HG03457 (cell line): ENCODE results near the gene AGT.
"Not testable (repeated sequence)": the region's sequence is repeated elsewhere in the genome, so short reads cannot be mapped to it uniquely, and the experiment has no call there.

ENCODE experiments used
- ATAC-seq: cut with Tn5 transposase; IDR thresholded peaks from one replicate; pipeline ENCODE4 v1.9.1; 2021; ENCODE audit warnings: moderate number of reproducible peaks; ENCODE audit not compliant: unreplicated experiment

The AGT gene

DNA sequence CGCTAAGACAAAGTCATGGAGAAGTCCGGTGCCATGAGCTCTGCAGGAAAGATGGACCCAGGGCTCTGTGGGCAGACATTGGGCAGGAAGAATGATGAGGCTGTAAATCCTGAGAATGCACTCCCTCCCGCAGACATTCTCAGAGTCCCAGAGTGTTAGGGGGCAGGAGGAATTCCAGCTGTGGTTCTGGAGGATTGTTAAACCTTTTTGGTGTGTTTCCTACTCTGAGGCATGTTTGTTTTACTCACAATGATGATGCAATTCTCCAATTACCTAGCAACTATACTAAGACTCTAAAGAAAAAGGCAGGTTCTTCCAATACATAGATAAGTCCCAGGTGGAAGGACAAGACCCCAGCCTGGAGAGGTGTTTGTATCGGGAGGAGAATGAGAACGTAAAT, 30.5 kb upstream of the AGT start:
- ATAC-seq: no peak

DNA sequence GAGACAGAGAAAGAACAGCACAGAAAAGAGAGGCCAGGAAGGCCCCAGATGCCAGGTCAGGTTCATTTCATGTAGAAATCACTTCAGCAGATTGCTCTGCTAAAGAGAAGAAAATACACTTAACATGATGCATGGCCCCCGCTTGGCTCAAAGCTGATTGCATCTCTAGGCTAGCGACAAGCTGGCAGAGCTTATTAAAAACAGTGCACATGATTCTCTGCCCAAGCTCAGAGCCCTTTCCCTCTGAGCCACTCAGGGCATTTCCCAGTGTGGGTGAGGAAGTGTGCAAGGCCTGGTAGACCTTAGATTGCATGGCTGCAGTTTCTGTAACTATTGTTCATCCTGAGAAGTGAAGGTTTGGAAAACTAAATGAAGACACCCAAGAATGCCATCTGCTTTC, 30.0 kb upstream of the AGT start:
- no peak for ATAC-seq

DNA sequence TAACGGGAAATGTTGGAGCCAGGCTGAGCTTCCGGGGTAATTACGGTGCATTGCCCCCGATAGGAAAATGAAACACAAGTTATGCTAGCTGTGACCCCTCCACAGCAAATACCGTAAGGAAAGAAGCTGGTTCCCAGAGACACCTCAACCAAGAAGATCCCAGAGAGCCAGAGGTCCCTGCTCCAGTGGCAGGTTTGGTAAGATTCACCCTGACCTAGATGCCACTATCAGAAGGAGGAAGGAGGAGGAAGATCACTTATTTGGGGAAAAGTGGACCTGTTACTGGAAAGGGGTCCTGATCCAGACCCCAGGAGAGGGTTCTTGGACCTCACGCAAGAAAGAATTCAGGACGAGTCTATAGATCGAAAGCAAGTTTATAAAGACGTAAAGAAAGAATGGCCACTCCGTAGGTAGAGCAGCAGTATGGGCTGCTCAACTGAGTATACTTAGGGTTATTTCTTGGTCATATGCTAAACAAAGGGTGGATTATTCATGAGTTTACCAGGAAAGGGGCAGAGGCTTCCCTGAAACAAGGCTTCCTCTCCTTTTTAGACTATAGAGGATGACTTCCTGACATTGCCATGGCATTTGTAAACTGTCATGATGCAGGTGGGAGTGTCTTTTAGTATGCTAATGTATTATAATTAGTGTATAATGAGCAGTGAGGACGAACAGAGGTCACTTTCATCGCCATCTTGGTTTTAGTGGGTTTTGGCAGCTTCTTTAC, 25.8 kb upstream of the AGT start:
- ATAC-seq: no peak

DNA sequence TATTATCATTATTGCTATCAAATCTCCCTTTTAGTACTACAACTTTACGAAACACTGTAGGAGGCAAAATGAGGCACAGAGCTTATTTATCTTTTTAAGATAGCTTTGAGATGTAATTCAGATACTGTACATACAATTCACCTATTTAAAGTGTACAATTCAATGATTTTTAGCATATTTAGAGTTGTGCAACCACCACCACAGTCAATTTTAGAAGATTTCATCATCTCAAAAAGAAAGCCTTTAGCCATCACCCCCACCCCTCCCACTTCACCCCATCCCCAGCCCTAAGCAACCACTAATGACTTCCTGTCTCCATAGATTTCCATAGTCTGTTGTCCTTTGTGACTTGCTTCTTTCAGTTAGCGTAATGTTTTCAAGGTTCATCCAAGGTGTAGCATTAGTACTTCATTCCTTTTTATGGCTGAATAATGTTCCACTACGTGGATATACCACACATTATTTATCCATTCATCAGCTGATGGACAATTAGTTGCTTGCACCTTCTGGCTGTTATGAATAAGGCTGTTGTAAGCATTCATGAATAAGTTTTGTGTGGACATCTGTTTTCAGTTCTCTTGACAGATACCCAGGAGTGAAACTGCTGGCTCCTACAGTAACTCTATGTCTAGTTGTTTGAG, 23.8 kb upstream of the AGT start:
- no peak for ATAC-seq

DNA sequence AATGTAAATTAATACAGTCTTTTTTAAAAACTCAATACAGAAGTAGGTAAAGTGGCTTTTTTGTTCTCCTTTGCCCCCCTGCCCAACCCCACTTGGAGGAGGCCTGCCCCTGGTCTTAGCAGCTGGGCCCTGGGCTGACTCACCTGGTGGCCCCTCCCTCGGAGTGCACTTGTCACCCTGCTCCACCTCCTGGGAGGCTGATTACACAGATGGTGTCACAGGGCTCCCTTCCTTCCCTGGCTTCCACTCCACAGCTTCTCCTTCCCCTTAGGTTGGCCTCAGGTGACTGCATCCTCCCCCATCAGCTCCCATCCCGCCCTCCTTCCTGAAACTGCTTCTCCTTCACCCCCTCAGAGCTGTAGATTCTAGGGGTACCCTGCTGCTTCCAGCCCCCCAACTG, 21.5 kb upstream of the AGT start:
- ATAC-seq: no peak

DNA sequence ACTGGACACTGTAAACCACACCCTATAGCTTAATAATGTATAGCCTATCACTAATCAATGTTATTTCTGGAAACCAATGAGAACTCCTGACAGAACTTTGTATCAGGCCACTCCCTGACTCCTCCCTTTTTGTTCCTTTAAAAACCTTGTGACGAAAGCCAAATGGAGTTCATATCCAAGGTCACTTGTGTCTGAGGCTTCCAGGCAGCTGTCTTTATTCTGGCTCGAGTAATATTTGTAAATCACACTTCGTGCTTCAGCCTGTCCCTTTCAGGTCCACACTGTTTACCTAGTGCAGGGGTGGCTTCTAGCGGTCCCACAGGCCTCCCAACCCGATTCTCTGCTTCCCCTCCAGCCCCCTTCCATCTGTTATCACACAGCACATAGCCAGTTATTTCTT, 17.1 kb upstream of the AGT start:
- no peak for ATAC-seq

DNA sequence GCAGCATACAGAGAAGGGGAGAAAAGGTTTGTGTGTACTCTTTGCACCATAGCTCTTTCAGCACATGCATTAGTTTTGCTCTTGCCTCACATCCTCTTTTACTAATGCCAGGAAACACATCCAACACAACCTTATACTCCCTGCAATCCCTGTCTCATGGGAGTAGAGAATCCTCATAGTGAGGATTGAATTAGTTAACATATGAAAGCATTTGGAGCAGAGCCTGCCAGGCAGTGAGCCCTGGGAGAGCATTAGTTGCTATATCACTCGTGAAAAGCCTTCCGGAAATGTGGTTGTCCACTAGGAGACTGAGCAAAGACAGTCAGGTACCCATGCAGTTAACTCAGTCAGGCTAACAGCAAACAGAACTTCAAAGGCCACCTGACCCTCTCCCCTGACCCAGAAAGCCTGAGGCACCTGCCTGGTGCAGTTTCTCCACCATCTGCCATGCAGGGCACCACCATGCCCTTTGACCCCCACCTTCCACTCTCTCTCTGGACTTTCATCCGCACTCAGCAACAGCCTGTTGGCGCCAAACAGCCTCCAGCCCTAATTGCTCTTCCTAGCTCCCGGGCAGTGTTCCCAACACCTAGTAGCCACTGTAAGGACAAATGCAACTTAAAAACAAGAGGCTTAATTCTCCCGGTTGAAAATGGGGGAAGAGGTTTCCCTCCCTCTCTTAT, 14.9 kb upstream of the AGT start:
- no peak for ATAC-seq

DNA sequence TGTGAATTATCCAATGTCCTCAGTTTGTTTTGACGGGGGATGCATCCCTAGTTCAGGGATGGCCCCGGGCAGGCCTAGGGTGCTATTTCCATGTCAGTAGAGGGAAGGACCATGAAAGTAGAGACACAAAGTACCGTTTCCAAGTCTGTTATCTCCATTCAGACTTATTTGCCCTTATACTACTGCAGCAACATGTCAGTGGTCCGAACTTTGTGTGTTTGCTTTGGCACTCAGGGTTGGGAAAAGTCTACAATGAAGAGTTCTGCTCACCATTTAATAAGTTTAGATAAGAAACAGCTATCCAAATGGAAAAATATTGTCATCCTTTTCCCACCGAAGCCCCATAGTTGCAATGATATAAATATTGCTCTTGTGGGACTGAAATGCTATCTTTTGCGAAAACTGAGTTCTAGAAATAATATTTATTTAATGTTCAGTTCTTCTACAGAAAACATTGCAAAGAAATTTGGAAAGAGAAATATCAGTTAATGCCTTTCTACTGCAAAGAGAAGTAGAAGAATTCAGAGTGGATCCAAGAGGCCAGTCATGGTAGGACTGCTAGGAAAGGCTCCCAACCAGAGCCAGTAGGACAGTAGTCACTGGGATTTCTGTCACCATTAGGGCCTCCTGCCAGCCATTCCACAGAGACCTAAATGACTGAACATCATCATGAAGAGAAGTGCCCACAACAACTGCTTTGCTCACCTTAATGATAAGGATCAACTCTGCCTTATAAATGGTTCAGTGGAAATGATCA, 11.5 kb upstream of the AGT start:
- ATAC-seq: no peak

DNA sequence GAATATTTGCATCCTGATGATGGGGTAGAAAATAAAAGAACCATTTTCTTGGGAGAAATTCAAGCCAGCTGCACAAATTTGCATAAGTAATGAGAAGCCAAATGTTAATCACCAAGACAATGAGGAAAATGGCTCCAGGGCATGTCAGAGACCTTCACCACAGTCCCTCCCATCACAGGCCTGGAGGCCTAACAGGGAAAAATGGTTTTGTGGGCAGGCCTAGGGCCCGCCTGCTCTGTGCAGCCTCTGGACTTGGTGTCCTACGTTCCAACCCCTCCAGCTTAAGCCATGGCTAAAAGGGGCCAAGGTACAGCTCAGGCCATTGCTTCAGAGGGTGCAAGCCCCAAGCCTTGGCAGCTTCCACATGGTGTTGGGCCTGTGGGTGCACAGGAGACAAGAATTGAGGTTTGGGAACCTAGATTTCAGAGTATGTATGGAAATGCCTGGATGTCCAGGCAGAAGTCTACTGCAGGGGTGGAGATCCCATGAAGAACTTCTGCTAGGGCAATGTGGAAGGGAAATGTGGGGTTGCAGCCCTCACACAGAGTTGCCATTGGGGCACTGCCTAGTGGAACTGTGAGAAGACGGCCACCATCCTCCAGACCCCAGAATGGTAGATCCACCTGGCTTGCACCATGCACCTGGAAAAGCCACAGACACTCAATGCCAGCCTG, 8.1 kb upstream of the AGT start:
- not testable (repeated sequence) for ATAC-seq

DNA sequence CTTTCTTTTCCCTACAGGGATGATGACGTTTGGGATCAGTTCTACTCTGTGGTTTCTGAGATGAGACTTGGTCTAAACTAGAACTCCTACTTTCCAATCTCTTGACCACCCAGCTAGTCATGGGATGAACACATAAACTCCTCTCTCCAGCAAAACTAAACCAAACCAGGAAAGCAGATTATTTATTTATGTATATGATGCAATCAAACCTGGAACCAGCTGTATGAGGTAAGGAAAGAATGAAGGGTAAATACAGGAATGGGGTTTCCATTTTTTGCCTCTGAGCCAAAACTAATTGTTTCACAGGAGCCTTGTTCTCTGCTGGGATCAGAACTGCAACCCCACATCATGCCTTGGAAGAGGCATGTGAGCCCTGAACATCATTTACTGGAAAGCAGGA, 3.3 kb upstream of the AGT start:
- no peak for ATAC-seq

DNA sequence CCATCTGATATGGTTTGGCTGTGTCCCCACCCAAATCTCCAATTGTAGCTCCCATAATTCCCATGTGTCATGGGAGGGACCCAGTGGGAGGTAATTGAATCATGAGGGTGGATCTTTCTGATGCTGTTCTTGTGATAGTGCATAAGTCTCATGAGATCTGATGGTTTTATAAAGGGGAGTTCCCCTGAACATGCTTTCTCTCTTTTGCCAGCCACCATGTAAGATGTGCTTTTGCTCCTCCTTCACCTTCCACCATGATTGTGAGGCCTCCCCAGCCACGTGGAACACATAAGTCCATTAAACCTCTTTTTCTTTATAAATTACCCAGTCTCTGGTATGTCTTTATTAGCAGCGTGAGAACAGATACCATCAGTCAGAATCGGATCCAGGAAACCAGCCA, 2.5 kb upstream of the AGT start:
- ATAC-seq: not testable (repeated sequence)

DNA sequence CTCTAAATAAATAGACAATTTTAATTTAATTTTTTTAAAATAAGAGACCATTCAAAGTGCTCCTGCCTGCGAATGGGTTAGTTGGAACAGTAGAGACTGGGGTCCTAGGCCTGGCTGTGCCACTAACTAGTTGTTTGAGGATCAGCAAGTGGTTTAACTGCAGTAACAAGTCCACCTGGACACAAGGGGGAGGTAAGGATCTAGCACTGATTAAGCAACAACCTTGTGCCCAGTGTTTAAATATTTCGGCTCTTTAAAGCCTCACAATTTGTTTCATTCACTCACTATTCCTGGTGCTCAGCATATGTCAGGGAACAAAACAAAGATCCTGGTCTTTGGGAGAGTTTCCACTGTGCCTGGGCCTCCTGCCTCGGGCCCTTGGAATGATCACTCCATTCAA, 1.6 kb upstream of the AGT start:
- ATAC-seq: no peak

DNA sequence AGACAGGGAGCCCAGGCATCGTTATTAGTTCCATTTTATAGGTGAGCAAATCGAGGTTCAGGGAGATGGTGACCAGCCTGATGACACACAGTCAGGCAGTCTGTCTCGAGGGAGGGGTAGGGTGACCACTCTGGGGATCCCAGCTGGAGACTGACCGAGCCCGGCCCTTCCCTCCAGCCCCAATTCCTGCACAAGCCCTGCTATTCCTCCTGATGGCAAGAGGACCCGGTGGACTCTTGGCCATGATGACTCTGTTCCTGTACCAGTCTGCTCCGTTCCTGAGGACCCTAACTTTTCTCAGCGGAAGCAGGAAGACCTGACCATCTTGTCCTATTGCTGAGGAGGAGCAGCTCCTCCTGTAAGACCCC, 391 bp downstream of the AGT start:
- no peak for ATAC-seq

DNA sequence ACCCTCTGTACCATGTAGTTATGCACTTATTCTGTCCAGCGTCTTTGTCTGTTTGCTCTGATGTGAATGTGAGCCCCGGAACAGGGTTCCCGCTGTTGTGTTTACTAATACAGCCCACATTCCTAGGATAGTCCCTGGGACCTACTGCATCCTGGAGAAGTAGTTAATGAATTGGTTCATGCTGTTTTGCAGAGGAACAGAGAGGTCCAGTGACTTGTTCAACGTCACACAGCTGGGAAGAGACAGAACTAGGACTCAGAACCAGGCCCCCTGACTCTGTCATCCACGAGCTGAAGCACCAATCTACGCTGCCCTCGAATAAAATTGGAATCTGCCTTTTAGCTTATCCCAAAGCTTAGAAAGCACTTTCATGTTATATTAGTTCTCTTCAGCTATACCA, 784 bp downstream of the AGT start:
- ATAC-seq: no peak

DNA sequence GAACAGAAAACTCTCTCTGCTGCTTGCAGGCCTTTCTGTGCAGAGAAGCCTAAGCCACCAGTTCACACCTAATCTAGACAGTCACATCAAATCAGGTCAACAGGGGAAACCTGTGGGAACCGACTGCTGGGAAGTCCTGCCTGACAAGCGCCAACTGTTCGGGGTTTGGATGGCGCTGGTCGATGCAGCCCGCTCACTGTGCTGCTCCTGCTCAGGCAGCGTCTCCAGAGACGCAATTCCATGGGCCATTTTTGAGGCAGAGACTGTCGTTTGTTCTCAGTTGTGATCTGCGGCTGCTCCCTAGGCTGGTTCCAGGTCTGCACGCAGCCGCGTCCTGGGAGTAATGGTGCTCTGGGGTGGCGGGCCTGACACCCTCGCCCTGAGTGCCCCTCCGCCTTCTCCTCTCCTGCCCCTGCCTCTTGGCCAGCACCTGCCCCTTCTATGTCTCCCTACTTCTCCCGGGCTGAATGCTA, 1.4 kb downstream of the AGT start:
- no peak for ATAC-seq

DNA sequence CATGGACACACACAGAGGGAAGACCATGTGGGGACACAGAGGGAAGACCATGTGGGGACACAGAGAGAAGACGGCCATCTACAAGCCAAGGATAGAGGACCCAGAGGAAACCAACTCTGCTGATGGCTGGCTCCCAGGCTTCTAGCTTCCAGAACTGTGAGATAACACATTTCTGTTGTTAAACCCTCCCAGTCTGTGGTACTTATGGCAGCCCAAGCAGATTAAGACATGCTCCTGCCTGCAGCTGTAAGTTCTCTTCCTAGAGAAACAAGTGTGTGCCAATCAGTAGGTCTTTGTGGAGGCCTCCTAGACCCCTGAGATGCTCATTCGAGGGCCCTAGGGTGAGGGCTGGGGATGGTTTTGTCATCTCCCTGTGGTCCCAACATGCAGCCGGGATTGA, 2.7 kb downstream of the AGT start:
- no peak for ATAC-seq

DNA sequence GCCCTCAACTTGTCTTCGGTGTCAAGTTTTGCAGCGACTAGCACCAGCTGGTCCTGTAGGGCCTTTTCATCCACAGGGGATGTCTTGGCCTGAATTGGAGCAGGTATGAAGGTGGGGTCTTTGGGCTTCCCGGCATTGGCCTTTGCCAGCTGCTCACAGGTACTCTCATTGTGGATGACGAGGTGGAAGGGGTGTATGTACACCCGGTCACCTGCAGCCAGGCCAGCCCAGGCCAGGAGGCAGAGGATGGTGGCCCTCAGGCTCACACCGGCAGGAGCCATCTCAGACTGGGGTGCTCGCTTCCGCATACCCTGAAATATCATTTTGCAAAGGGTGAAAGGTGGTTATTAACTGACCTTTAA, 3.4 kb downstream of the AGT start:
- no peak for ATAC-seq

DNA sequence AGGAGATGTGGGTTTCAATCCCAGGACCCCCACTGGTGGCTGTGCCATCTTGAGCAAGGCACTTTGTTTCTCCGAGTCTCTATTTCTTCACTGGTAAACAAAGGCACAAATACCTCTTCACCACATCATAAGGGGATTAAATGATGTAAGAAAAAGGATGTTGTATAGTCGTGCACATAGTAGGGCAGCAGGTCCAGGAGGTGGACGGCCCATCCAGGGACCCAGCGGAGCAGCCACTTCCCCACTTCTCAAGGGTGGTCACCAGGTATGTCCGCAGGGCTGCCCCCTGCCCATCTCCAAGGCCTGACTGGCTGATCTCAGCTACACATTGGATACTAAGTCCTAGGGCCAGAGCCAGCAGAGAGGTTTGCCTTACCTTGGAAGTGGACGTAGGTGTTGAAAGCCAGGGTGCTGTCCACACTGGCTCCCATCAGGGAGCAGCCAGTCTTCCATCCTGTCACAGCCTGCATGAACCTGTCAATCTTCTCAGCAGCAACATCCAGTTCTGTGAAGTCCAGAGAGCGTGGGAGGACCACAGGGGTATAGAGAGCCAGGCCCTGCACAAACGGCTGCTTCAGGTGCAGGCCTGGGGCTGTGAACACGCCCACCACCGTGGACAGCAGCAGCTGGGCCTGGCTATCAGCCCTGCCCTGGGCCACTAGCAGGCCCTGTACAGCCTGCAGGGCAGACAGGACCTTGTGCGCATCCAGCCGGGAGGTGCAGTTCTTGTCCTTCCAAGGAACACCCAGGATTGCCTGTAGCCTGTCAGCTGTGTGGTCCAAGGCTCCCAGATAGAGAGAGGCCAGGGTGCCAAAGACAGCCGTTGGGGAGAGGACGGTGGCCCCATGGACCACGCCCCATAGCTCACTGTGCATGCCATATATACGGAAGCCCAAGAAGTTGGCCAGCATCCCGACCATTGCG, 4.0 kb downstream of the AGT start:
- no peak for ATAC-seq

DNA sequence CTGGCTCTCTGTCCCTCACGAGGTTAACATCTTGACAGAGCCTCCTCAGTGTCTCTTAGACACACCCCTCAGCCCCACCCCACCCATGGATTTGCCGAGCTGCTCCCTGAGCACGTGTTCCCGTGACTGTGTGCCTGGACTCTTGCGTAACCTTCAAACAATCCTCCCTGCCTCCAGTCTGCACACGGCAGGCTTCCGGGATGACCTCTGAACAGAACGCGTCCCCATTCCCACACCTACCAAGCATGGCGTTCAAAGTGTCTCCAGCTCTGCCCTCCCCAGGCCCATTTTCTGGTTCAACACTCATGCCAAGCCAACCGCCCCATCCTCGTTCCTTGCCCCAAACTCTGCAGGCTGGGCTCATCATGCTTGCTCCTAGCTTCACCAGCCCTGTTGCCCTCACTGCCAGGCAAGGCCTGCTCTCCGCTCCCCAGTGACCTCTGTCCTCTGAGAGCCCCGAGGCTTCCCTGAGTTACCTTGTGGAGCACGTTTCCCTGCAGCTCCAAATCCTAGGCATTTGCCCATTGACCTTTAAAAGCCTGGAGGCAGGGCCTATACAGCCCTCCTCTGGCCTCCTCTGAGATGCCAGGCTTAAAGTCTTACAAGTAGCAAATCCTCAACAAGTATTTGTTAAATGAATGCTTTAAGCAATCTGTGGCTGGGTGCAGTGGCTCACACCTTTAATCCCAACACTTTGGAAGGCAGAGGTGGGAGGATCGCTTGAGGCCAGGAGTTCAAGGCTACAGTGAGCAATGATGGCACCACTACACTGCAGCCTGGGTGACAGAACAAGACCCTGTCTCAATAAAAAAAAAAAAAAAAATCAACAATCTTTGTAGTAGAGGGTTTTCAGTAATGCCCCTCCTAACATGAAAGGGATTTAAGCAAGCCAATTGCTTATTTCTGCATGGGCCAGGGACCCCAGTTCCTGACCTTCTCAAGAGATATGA, 5.0 kb downstream of the AGT start:
- ATAC-seq: no peak
